HG03575 (cell line): ENCODE measurements around the gene PANX2.
"Not testable (repeated sequence)": the region's sequence is repeated elsewhere in the genome, so short reads cannot be mapped to it uniquely, and the experiment has no call there.

Experiments used
- ATAC-seq: cut with Tn5 transposase; IDR thresholded peaks from one replicate; pipeline ENCODE4 v1.9.1; 2021; ENCODE audit not compliant: unreplicated experiment, insufficient number of reproducible peaks, low FRiP score; ENCODE audit errors: extremely low read depth

Gene PANX2

GRCh38 chr22:50146439-50147238 is 23.9 kb upstream of the PANX2 start:
- no peak for ATAC-seq

DNA sequence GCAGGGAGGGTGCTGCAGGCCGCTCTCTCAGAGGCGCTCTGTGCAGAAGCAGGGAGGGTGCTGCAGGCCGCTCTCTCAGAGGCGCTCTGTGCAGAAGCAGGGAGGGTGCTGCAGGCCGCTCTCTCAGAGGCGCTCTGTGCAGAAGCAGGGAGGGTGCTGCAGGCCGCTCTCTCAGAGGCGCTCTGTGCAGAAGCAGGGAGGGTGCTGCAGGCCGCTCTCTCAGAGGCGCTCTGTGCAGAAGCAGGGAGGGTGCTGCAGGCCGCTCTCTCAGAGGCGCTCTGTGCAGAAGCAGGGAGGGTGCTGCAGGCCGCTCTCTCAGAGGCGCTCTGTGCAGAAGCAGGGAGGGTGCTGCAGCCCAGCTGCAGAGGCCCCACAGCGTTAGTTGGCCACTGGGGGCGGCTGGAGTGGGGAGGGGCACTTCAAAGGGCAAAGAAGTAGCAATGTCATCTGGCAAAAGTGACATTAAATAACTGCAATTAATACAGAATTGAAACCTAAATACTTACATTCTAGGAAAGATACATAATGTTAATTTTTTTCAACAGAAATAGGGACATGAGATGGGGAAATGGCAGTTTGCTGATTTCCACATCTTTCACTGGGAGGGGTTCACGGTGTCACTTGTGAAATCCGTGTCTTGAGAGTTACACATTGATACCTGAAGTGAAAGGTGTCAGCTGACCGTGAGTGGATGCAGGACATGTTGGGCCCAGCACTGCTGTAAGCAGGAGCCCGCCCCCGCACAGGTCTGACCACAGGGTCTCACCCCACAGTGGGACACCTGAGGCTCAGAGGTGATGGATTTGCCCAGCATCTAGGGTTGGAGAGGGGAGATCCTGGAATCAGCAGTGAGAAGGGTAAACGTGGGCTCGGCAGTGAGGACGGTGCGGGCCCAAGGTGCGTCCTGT is 23.0 kb upstream of the PANX2 start:
- ATAC-seq = not testable (repeated sequence)

GRCh38 chr22:50148166-50148500 is 22.4 kb upstream of the PANX2 start:
- ATAC-seq = no peak

GRCh38 chr22:50148991-50149721 is 21.4 kb upstream of the PANX2 start:
- ATAC-seq = no peak

- no peak for ATAC-seq
Observed at GRCh38 chr22:50150161-50151129, 20.1 kb upstream of the PANX2 start.

- ATAC-seq = no peak
Observed at GRCh38 chr22:50151571-50152537, 18.7 kb upstream of the PANX2 start.

- no peak for ATAC-seq
Observed at GRCh38 chr22:50153056-50153755, 17.3 kb upstream of the PANX2 start.

DNA sequence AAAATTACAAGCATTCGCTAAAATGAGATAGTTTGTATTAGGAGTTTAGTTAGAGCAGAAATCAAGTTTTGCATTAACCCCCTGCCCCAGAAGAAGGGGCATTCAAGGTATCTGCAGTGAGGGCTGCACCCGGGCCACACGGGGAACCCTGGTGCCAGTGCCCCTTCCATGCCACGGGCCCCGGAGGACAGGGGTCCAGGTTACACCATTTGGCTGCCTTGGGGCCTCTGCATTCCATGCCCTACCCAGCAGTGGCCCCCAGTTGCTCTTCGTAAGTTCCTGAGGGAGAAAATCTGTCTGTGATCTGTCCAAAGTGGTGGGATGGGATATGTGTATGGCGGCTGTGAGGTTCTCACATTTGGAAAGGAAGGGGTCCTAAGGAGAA is 16.8 kb upstream of the PANX2 start:
- ATAC-seq = no peak

GRCh38 chr22:50157709-50158375 is 12.7 kb upstream of the PANX2 start:
- ATAC-seq = no peak

GRCh38 chr22:50160947-50161346 is 9.6 kb upstream of the PANX2 start:
- no peak for ATAC-seq

GRCh38 chr22:50161508-50162390 is 8.8 kb upstream of the PANX2 start:
- ATAC-seq = no peak

- no peak for ATAC-seq
Observed at GRCh38 chr22:50162391-50162956, 8.1 kb upstream of the PANX2 start.

DNA sequence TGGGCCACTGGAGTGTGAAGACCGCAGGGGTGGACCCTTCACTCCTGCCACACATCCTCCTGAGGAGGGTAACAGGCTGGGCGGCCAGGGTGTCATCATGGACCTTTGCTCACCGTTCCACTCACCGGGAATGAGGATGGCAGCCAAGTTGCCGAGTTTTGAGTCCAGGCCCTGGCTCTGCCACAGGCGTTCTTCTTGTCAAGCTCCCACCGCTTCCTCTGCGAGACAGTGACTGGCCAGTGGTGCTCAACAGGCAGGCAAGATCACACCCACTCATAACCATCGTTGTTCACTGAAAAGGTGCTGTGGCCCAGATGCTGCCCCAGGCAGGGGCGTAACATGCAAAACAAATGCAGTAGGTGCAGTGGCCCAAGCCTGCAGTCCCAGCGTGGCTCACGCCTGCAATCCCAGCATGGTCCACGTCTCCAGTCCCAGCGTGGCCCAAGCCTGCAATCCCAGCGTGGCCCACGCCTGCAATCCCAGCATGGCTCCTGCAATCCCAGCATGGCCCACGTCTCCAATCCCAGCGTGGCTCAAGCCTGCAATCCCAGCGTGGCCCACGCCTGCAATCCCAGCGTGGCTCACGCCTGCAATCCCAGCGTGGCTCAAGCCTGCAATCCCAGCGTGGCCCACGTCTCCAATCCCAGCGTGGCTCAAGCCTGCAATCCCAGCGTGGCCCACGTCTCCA is 5.0 kb upstream of the PANX2 start:
- ATAC-seq = no peak

DNA sequence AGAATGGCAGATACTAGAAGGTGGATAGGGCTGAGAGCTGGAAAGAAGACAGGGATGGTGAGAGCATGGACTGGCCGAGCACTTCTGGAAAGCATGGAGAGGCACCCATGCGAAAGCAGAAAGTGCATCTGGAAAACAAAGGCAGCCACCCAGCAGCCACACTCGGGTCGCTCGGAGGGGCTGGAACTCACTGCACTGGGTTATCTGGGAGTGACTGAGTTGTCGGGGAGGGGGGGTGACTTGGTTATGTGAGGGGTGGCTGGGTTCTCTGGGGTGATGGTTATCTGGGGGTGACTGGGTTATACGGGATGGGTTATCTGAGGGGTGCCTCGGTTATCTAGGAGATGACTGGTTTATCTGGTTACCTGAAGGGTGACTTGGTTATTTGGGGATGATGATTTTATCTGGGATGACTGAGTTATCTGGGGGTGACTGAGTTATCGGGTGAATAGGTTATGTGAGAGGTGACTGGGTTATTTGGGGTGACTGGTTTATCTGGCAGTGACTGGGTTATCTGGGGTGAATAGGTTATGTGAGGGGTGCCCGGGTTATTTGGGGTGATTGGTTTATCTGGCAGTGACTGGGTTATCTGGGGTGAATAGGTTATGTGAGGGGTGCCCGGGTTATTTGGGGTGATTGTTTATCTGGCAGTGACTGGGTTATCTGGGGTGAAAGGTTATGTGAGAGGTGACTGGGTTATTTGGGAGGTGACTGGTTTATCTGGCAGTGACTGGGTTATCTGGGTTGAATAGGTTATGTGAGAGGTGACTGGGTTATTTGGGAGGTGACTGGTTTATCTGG is 2.6 kb upstream of the PANX2 start:
- no peak for ATAC-seq
